KOPT-K1 (cell line): ENCODE measurements around the gene GABPB2.

Source experiments
- H3K27ac ChIP-seq: fragments of 200-600 bp; sonication (generic); 2 replicates; pipeline ENCODE4 v1.5.1; 2016; ENCODE audit warnings: antibody characterized with exemption, mild to moderate bottlenecking, low read depth, low read length; ENCODE audit not compliant: poor library complexity, severe bottlenecking
- H3K36me3 ChIP-seq: fragments of 200-600 bp; sonication (generic); 2 replicates; pipeline ENCODE4 v1.5.1; 2017; ENCODE audit warnings: antibody characterized with exemption, mild to moderate bottlenecking, low read length, moderate library complexity; ENCODE audit not compliant: insufficient read depth
- H3K9me3 ChIP-seq: fragments of 200-600 bp; sonication (generic); 2 replicates; pipeline ENCODE4 v1.5.1; 2017; ENCODE audit warnings: antibody characterized with exemption, low read length, mild to moderate bottlenecking; ENCODE audit not compliant: insufficient read depth, poor library complexity, severe bottlenecking

GABPB2 gene

GRCh38 chr1:151070474-151071276 lies at the start of gene GABPB2:
Gene GABPB2 (plus strand): TSS chr1:151070761. CDS start chr1:151088190, 17,429 bp downstream.
- Histone ChIP-seq H3K36me3 (peaks cover 29% of the 10 kb centered on the region), H3K9me3 (no peaks in the 10 kb centered on the region), H3K27ac (peak within 1 kb of the TSS; percentile 98)

- peaks cover 50% of the 10 kb centered on the region for H3K36me3 ChIP-seq
- H3K27ac ChIP-seq: no peak overlapping the region
- H3K9me3 ChIP-seq: no peaks in the 10 kb centered on the region
Measured at GRCh38 chr1:151024540-151025146, 45.9 kb upstream of the GABPB2 start.

GRCh38 chr1:151026460-151026859 lies 44.1 kb upstream of the GABPB2 start:
- Histone ChIP-seq H3K27ac (no peak overlapping the region), H3K36me3 (peaks cover 68% of the 10 kb centered on the region), H3K9me3 (no peaks in the 10 kb centered on the region)

DNA sequence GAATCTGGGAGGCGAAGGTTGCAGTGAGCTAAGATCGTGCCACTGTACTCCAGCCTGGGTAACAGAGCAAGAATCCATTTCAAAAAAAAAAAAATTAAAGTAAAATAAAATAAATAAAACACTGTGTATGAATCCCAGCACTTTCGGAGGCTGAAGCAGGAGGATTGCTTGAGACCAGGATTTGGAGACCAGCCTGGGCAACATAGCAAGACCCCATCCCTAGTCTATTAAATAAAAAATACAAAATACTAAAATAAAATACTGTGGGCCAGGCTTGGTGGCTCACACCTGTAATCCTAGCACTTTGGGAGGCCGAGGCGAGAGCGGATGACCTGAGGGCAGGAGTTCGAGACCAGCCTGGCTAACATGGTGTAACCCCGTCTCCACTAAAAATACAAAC lies 38.4 kb upstream of the GABPB2 start:
- peaks cover 63% of the 10 kb centered on the region for H3K36me3 ChIP-seq

GRCh38 chr1:151035167-151035566 lies 35.4 kb upstream of the GABPB2 start:
- Histone ChIP-seq H3K9me3 (no peaks in the 10 kb centered on the region), H3K36me3 (peaks cover 34% of the 10 kb centered on the region), H3K27ac (no peak overlapping the region)

More for the DNA sequence above, 38.4 kb upstream of the GABPB2 start:
- Histone ChIP-seq H3K27ac (no peak overlapping the region), H3K9me3 (no peaks in the 10 kb centered on the region)

DNA sequence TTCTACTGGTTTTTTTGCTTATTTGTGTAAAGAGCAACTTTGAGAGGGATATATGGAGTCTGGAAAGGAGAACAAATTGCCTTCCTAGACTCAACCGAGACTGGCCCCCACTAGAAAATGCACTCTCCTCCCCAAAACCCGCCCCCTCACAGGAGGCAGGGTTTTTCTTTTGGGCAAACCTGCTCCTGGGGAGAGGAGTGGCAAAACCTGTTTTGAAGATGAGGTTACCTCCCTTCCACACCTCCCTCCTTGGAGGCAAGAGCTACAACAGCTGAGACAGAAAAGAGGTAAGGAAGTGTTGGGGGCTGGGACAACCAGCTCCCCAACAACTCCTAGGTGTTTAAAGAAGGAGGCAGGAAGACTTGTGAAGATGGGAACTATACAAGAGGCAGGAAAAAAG lies 34.2 kb upstream of the GABPB2 start, which contains the start of gene BNIPL:
Gene BNIPL (plus strand): TSS at position 231 of the 400 bp plus-strand sequence. CDS start 140 bp downstream, at position 371.
- Histone ChIP-seq H3K36me3 (peaks cover 22% of the 10 kb centered on the region; the same call in 1 of the 2 replicates), H3K27ac (no peak within 1 kb of the TSS), H3K9me3 (no peaks in the 10 kb centered on the region)

- H3K9me3 ChIP-seq: no peaks in the 10 kb centered on the region
- H3K36me3 ChIP-seq: peaks cover 18% of the 10 kb centered on the region; the same call in 1 of the 2 replicates
- H3K27ac ChIP-seq: no peak overlapping the region
Measured at GRCh38 chr1:151037032-151037431, 33.5 kb upstream of the GABPB2 start.

- Histone ChIP-seq H3K9me3 (no peaks in the 10 kb centered on the region), H3K36me3 (peaks cover 8% of the 10 kb centered on the region; the same call in 1 of the 2 replicates), H3K27ac (no peak overlapping the region)
Measured at GRCh38 chr1:151039521-151039920, 31.0 kb upstream of the GABPB2 start.

DNA sequence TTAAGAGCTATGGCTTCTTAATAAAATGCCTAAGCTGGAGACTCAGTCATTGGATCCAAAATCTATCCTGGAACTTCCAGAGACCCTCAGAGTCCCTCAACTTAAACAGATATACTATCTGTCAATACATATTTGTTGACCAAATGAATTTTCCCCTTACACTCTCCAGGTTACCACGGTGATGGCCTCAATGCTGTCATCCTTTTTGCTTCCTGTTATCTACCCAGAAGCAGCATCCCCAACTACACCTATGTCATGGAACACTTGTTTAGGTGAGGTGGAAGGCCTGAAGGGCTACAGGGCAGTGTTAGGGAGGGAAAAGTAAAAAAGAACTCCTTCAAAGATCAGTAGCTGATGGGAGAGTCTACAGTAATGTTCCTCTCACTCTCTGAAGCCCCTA lies 27.4 kb upstream of the GABPB2 start:
- no peaks in the 10 kb centered on the region for H3K9me3 ChIP-seq
- H3K27ac ChIP-seq: no peak overlapping the region
- no peaks in the 10 kb centered on the region for H3K36me3 ChIP-seq

DNA sequence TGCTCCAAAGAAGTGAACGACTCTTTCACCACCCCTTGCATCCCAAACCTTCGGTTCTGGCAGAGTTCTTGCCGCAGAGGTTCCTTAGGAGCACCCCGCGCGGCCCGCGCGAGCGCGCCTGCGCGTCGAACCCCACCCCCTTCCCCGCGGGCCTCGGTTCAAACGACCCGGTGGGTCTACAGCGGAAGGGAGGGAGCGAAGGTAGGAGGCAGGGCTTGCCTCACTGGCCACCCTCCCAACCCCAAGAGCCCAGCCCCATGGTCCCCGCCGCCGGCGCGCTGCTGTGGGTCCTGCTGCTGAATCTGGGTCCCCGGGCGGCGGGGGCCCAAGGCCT lies 23.0 kb upstream of the GABPB2 start, which contains the start of gene C1orf56:
Gene C1orf56 (plus strand): TSS at position 161 of the 334 bp plus-strand sequence. CDS start 97 bp downstream, at position 258.
- Histone ChIP-seq H3K36me3 (peaks cover 17% of the 10 kb centered on the region), H3K9me3 (no peaks in the 10 kb centered on the region), H3K27ac (peak within 1 kb of the TSS; percentile 52)

DNA sequence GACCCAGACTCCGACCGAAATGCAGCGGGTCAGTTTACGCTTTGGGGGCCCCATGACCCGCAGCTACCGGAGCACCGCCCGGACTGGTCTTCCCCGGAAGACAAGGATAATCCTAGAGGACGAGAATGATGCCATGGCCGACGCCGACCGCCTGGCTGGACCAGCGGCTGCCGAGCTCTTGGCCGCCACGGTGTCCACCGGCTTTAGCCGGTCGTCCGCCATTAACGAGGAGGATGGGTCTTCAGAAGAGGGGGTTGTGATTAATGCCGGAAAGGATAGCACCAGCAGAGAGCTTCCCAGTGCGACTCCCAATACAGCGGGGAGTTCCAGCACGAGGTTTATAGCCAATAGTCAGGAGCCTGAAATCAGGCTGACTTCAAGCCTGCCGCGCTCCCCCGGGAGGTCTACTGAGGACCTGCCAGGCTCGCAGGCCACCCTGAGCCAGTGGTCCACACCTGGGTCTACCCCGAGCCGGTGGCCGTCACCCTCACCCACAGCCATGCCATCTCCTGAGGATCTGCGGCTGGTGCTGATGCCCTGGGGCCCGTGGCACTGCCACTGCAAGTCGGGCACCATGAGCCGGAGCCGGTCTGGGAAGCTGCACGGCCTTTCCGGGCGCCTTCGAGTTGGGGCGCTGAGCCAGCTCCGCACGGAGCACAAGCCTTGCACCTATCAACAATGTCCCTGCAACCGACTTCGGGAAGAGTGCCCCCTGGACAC lies 22.5 kb upstream of the GABPB2 start:
- Histone ChIP-seq H3K27ac (peak overlapping the region; percentile 52), H3K36me3 (peaks cover 22% of the 10 kb centered on the region), H3K9me3 (no peaks in the 10 kb centered on the region)

DNA sequence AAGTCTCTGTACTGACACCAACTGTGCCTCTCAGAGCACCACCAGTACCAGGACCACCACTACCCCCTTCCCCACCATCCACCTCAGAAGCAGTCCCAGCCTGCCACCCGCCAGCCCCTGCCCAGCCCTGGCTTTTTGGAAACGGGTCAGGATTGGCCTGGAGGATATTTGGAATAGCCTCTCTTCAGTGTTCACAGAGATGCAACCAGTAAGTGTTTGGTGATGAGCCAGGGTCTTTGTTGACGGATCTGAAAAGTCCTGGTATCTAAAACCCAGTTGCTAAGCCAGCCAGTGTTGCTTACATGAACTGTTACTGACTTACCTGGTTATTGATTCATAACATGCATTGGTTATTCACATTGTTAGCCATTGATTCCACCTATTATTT lies 21.9 kb upstream of the GABPB2 start:
- peaks cover 27% of the 10 kb centered on the region for H3K36me3 ChIP-seq
- no peak overlapping the region for H3K27ac ChIP-seq
- H3K9me3 ChIP-seq: no peaks in the 10 kb centered on the region

DNA sequence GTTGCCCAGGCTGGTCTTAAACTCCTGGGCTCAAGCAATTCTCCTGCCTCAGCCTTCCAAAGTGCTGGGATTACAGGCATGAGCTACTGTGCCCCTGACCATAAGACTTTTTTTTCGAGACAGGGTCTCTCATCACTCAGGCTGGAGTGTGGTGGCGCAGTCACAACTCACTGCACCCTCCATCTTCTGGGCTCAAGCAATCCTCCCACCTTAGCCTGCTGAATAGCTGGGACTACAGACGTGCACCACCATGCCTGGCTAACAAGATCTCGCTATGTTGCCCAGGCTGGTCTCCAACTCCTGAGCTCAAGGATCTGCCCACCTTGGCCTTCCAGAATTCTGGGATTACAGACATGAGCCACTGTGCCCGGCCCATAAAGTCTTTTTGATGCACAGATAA lies 21.1 kb upstream of the GABPB2 start:
- Histone ChIP-seq H3K36me3 (peaks cover 36% of the 10 kb centered on the region), H3K9me3 (no peaks in the 10 kb centered on the region), H3K27ac (no peak overlapping the region)

GRCh38 chr1:151050051-151050688 lies 20.4 kb upstream of the GABPB2 start:
- Histone ChIP-seq H3K9me3 (no peaks in the 10 kb centered on the region), H3K36me3 (peaks cover 43% of the 10 kb centered on the region), H3K27ac (no peak overlapping the region)
